Neural cell (in vitro differentiated cells): ENCODE data around the gene HUWE1.

Source experiments
- EP300 ChIP-seq: fragments of 450-650 bp; conservative IDR thresholded peaks from 2 replicates; pipeline ENCODE4 v1.6.1; 2014; ENCODE audit warnings: antibody characterized with exemption, mild to moderate bottlenecking, moderate library complexity; ENCODE audit not compliant: poor library complexity, severe bottlenecking
- EZH2 ChIP-seq: fragments of 200-600, 300-800 bp; shearing (Covaris generic), sonication (generic); IDR thresholded peaks from 2 replicates; pipeline ENCODE4 v1.6.1; 2014; ENCODE audit warnings: antibody characterized with exemption, low read length, borderline replicate concordance, mild to moderate bottlenecking; ENCODE audit not compliant: insufficient read depth, poor library complexity, severe bottlenecking
- MXI1 ChIP-seq: fragments of 450-650 bp; conservative IDR thresholded peaks from 2 replicates; pipeline ENCODE4 v1.6.1; 2014; ENCODE audit warnings: antibody characterized with exemption, mild to moderate bottlenecking; ENCODE audit not compliant: poor library complexity, severe bottlenecking
- POLR2AphosphoS5 ChIP-seq: IDR thresholded peaks from 2 replicates; pipeline ENCODE4 v1.6.1; 2012
- RAD21 ChIP-seq: fragments of 450-650 bp; conservative IDR thresholded peaks from 2 replicates; pipeline ENCODE4 v1.6.1; 2014; ENCODE audit warnings: antibody characterized with exemption, mild to moderate bottlenecking, moderate library complexity
- SMC3 ChIP-seq: fragments of 450-650 bp; conservative IDR thresholded peaks from 2 replicates; pipeline ENCODE4 v1.6.1; 2014; ENCODE audit warnings: antibody characterized with exemption, mild to moderate bottlenecking, moderate library complexity; ENCODE audit not compliant: poor library complexity
- TF ChIP-seq, protein P1 (sequence below): fragments of 450-650 bp; IDR thresholded peaks from 2 replicates; pipeline ENCODE4 v1.5.1; 2014; ENCODE audit warnings: antibody characterized with exemption, mild to moderate bottlenecking, moderate library complexity; ENCODE audit not compliant: poor library complexity, severe bottlenecking
- TF ChIP-seq, protein P2 (sequence below): IDR thresholded peaks from 2 replicates; pipeline ENCODE4 v1.6.1; 2012; ENCODE audit warnings: borderline replicate concordance

DNA sequence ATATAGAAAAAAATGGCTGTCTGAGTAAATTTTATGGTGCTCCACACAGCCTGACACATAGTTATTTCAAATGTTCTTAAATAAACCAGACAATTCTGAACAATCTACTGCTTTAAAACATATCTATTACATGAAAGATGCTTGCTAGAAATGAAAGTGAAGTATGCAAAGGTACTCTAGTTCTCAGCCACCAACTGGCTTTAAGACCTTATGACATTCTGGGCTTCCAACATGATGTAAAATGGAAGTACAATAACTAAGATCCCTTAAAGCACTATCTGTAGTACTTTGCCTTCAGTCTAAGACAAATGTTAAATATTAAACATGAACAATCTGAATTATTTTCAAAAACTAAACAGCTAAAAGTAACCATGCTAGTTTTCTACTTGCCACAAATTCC is 17.3 kb downstream of the HUWE1 start:
- TF ChIP-seq, protein P1, sequence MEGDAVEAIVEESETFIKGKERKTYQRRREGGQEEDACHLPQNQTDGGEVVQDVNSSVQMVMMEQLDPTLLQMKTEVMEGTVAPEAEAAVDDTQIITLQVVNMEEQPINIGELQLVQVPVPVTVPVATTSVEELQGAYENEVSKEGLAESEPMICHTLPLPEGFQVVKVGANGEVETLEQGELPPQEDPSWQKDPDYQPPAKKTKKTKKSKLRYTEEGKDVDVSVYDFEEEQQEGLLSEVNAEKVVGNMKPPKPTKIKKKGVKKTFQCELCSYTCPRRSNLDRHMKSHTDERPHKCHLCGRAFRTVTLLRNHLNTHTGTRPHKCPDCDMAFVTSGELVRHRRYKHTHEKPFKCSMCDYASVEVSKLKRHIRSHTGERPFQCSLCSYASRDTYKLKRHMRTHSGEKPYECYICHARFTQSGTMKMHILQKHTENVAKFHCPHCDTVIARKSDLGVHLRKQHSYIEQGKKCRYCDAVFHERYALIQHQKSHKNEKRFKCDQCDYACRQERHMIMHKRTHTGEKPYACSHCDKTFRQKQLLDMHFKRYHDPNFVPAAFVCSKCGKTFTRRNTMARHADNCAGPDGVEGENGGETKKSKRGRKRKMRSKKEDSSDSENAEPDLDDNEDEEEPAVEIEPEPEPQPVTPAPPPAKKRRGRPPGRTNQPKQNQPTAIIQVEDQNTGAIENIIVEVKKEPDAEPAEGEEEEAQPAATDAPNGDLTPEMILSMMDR = no peak
- TF ChIP-seq SMC3 = no peak
- TF ChIP-seq EP300 = no peak
- TF ChIP-seq, protein P2, sequence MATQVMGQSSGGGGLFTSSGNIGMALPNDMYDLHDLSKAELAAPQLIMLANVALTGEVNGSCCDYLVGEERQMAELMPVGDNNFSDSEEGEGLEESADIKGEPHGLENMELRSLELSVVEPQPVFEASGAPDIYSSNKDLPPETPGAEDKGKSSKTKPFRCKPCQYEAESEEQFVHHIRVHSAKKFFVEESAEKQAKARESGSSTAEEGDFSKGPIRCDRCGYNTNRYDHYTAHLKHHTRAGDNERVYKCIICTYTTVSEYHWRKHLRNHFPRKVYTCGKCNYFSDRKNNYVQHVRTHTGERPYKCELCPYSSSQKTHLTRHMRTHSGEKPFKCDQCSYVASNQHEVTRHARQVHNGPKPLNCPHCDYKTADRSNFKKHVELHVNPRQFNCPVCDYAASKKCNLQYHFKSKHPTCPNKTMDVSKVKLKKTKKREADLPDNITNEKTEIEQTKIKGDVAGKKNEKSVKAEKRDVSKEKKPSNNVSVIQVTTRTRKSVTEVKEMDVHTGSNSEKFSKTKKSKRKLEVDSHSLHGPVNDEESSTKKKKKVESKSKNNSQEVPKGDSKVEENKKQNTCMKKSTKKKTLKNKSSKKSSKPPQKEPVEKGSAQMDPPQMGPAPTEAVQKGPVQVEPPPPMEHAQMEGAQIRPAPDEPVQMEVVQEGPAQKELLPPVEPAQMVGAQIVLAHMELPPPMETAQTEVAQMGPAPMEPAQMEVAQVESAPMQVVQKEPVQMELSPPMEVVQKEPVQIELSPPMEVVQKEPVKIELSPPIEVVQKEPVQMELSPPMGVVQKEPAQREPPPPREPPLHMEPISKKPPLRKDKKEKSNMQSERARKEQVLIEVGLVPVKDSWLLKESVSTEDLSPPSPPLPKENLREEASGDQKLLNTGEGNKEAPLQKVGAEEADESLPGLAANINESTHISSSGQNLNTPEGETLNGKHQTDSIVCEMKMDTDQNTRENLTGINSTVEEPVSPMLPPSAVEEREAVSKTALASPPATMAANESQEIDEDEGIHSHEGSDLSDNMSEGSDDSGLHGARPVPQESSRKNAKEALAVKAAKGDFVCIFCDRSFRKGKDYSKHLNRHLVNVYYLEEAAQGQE = no peak
- TF ChIP-seq RAD21 = no peak
- TF ChIP-seq EZH2 = no peak
- no peak for TF ChIP-seq POLR2AphosphoS5
- TF ChIP-seq MXI1 = no peak
